ENCODE data around the gene ADPRM. TPM values are rescaled to one million over a fixed set of nuclear protein-coding genes. Genes with fewer than 3 reads are reported as not detected.

Gene ADPRM
- total and polyA plus RNA-seq, 8 donors: 6.2 to 25.7 (median 19.9) TPM

- Histone ChIP-seq H3K4me1 (no peaks in the 10 kb centered on the region), H3K9me3 (no peaks in the 10 kb centered on the region), H3K4me3 (no peak overlapping the region), H3K27me3 (no peaks in the 10 kb centered on the region), H3K36me3 (no peaks in the 10 kb centered on the region), H3K27ac (no peak overlapping the region)
- intact Hi-C loops (cut with DNase I): no loop called here
- no peak for ATAC-seq
- TF ChIP-seq, protein P1, sequence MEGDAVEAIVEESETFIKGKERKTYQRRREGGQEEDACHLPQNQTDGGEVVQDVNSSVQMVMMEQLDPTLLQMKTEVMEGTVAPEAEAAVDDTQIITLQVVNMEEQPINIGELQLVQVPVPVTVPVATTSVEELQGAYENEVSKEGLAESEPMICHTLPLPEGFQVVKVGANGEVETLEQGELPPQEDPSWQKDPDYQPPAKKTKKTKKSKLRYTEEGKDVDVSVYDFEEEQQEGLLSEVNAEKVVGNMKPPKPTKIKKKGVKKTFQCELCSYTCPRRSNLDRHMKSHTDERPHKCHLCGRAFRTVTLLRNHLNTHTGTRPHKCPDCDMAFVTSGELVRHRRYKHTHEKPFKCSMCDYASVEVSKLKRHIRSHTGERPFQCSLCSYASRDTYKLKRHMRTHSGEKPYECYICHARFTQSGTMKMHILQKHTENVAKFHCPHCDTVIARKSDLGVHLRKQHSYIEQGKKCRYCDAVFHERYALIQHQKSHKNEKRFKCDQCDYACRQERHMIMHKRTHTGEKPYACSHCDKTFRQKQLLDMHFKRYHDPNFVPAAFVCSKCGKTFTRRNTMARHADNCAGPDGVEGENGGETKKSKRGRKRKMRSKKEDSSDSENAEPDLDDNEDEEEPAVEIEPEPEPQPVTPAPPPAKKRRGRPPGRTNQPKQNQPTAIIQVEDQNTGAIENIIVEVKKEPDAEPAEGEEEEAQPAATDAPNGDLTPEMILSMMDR (IDR thresholded peaks at IDR 0.05): no peak
- DNase-seq: no peak
Measured at GRCh38 chr17:10744501-10745000, 47.2 kb downstream of the ADPRM start.

- H3K4me3 ChIP-seq: no peak overlapping the region
- H3K9me3 ChIP-seq: no peaks in the 10 kb centered on the region
- no peaks in the 10 kb centered on the region for H3K27me3 ChIP-seq
- DNase-seq (no peak), ATAC-seq (peak; percentile 44)
- H3K36me3 ChIP-seq: no peaks in the 10 kb centered on the region
- no peaks in the 10 kb centered on the region for H3K4me1 ChIP-seq
- intact Hi-C loops (cut with DNase I): no loop called here
- TF ChIP-seq, protein P1 (IDR thresholded peaks at IDR 0.05): no peak
- H3K27ac ChIP-seq: no peak overlapping the region
Measured at GRCh38 chr17:10745231-10745630, 47.8 kb downstream of the ADPRM start.

- no peaks in the 10 kb centered on the region for H3K27me3 ChIP-seq
- ATAC-seq (no peak), DNase-seq (no peak)
- H3K27ac ChIP-seq: no peak overlapping the region
- no peak overlapping the region for H3K4me3 ChIP-seq
- no peaks in the 10 kb centered on the region for H3K4me1 ChIP-seq
- intact Hi-C loops (cut with DNase I): no loop called here
- no peaks in the 10 kb centered on the region for H3K36me3 ChIP-seq
- H3K9me3 ChIP-seq: no peaks in the 10 kb centered on the region
- TF ChIP-seq, protein P1 (IDR thresholded peaks at IDR 0.05): no peak
Measured at GRCh38 chr17:10748531-10749181, 51.3 kb downstream of the ADPRM start.

GRCh38 chr17:10750210-10750609 is 52.8 kb downstream of the ADPRM start:
- Histone ChIP-seq H3K4me3 (no peak overlapping the region), H3K36me3 (no peaks in the 10 kb centered on the region), H3K27ac (no peak overlapping the region), H3K27me3 (no peaks in the 10 kb centered on the region), H3K4me1 (no peaks in the 10 kb centered on the region), H3K9me3 (no peaks in the 10 kb centered on the region)
- TF ChIP-seq, protein P1 (IDR thresholded peaks at IDR 0.05): no peak
- intact Hi-C loops (cut with DNase I): no loop called here
- ATAC-seq (no peak), DNase-seq (no peak)

DNA sequence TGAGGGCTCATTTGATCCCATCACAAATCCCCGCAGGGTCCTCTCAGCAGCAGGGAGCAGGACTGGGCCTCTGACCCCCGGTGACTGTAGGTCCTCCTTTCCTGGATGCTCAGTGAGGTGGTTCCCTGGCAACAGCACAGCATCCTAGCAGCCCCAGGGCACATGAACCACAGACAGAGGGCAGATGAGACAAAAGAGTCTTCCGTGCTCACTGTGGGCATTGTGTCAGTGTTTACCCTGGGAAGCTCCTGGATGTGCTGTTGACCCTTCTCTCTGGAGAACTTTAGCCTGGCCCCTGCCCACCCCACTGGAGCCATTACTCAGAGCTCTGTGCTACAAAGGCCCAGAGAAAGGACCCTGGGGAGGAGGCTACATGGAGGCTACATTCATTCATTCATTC is 54.2 kb downstream of the ADPRM start:
- DNase-seq (no peak), ATAC-seq (no peak)
- Histone ChIP-seq H3K36me3 (no peaks in the 10 kb centered on the region), H3K4me3 (no peak overlapping the region), H3K27me3 (no peaks in the 10 kb centered on the region), H3K9me3 (no peaks in the 10 kb centered on the region), H3K27ac (no peak overlapping the region), H3K4me1 (no peaks in the 10 kb centered on the region)
- TF ChIP-seq, protein P1 (IDR thresholded peaks at IDR 0.05): no peak
- intact Hi-C loops (cut with DNase I): no loop called here

Data from left lung (tissue), 10 donors.